Mammary epithelial cell (primary cell): Measurements from ENCODE around the gene SOX2.
A peak's percentile ranks its signal among the peaks of the same experiment; 100 is the strongest.

ENCODE experiments used
- EZH2 ChIP-seq: IDR thresholded peaks from 2 replicates; pipeline ENCODE4 v1.6.1; 2012; ENCODE audit warnings: low read length, inconsistent platforms, borderline replicate concordance
- TF ChIP-seq, protein P1 (sequence below), 2 donors: IDR thresholded peaks in 1 of 2; conservative IDR thresholded peaks in 1 of 2; 2 replicates each; pipeline ENCODE4 v1.5.1; 2011 to 2012; ENCODE audit warnings: inconsistent platforms in 2 of 2, low read length in 2 of 2, mild to moderate bottlenecking in 2 of 2, control low read depth in 1 of 2, low read depth in 1 of 2; ENCODE audit not compliant: insufficient read depth in 1 of 2; ENCODE audit errors: extremely low read depth in 1 of 2

DNA sequence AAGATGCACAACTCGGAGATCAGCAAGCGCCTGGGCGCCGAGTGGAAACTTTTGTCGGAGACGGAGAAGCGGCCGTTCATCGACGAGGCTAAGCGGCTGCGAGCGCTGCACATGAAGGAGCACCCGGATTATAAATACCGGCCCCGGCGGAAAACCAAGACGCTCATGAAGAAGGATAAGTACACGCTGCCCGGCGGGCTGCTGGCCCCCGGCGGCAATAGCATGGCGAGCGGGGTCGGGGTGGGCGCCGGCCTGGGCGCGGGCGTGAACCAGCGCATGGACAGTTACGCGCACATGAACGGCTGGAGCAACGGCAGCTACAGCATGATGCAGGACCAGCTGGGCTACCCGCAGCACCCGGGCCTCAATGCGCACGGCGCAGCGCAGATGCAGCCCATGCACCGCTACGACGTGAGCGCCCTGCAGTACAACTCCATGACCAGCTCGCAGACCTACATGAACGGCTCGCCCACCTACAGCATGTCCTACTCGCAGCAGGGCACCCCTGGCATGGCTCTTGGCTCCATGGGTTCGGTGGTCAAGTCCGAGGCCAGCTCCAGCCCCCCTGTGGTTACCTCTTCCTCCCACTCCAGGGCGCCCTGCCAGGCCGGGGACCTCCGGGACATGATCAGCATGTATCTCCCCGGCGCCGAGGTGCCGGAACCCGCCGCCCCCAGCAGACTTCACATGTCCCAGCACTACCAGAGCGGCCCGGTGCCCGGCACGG, 991 bp downstream of the SOX2 start:
- TF ChIP-seq, protein P1, sequence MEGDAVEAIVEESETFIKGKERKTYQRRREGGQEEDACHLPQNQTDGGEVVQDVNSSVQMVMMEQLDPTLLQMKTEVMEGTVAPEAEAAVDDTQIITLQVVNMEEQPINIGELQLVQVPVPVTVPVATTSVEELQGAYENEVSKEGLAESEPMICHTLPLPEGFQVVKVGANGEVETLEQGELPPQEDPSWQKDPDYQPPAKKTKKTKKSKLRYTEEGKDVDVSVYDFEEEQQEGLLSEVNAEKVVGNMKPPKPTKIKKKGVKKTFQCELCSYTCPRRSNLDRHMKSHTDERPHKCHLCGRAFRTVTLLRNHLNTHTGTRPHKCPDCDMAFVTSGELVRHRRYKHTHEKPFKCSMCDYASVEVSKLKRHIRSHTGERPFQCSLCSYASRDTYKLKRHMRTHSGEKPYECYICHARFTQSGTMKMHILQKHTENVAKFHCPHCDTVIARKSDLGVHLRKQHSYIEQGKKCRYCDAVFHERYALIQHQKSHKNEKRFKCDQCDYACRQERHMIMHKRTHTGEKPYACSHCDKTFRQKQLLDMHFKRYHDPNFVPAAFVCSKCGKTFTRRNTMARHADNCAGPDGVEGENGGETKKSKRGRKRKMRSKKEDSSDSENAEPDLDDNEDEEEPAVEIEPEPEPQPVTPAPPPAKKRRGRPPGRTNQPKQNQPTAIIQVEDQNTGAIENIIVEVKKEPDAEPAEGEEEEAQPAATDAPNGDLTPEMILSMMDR (conservative IDR thresholded peaks at IDR 0.05 in 1 of 2, IDR thresholded peaks at IDR 0.05 in 1 of 2; ENCODE audit: extremely low read depth in 1 of 2, insufficient read depth in 1 of 2, low read depth in 1 of 2, low read length in 2 of 2), result no peak
- TF ChIP-seq EZH2, result peak; percentile 98
